ENCODE measurements around the gene DYTN.

Gene DYTN

GRCh38 chr2:206698811-206699210 lies 19.4 kb downstream of the DYTN start:
- no peak for DNase-seq (ENCODE audit: low spot score)

- DNase-seq (ENCODE audit: low spot score), result no peak
These were observed 21.3 kb downstream of the DYTN start for GRCh38 chr2:206696910-206697309.

- peak; percentile 35 for DNase-seq (ENCODE audit: low spot score)
These were observed 24.6 kb downstream of the DYTN start for GRCh38 chr2:206693399-206694137.

GRCh38 chr2:206692971-206693370 lies 25.2 kb downstream of the DYTN start:
- DNase-seq (ENCODE audit: low spot score), result no peak

- DNase-seq (ENCODE audit: low spot score), result no peak
These were observed 29.2 kb downstream of the DYTN start for GRCh38 chr2:206688990-206689389.

GRCh38 chr2:206688453-206688852 lies 29.7 kb downstream of the DYTN start:
- no peak for DNase-seq (ENCODE audit: low spot score)

- no peak for DNase-seq (ENCODE audit: low spot score)
These were observed 34.6 kb downstream of the DYTN start for GRCh38 chr2:206683546-206683945.

GRCh38 chr2:206670531-206671319 lies 47.5 kb downstream of the DYTN start:
- no peak for DNase-seq (ENCODE audit: low spot score)

GRCh38 chr2:206665251-206665650 lies 52.9 kb downstream of the DYTN start:
- no peak for DNase-seq (ENCODE audit: low spot score)

- no peak for DNase-seq (ENCODE audit: low spot score)
These were observed 61.1 kb downstream of the DYTN start for GRCh38 chr2:206657087-206657486.

GRCh38 chr2:206647985-206648384 lies 70.2 kb downstream of the DYTN start:
- no peak for DNase-seq (ENCODE audit: low spot score)

GRCh38 chr2:206642075-206643025 lies 75.8 kb downstream of the DYTN start, which contains the start of gene FAM237A:
Gene FAM237A, plus strand, starts transcription at chr2:206642487. Its CDS starts 1,750 bp downstream, at chr2:206644237.
- no peak for DNase-seq (ENCODE audit: low spot score)

GRCh38 chr2:206641226-206641625 lies 77.0 kb downstream of the DYTN start:
- DNase-seq (ENCODE audit: low spot score), result no peak

GRCh38 chr2:206639636-206640035 lies 78.6 kb downstream of the DYTN start:
- DNase-seq (ENCODE audit: low spot score), result no peak

GRCh38 chr2:206635015-206635414 lies 83.2 kb downstream of the DYTN start:
- DNase-seq (ENCODE audit: low spot score), result no peak

- DNase-seq (ENCODE audit: low spot score), result no peak
These were observed 86.9 kb downstream of the DYTN start for GRCh38 chr2:206631340-206631739.

- DNase-seq (ENCODE audit: low spot score), result no peak
These were observed 90.6 kb downstream of the DYTN start for GRCh38 chr2:206627632-206628031.

GRCh38 chr2:206626108-206626507 lies 92.1 kb downstream of the DYTN start:
- no peak for DNase-seq (ENCODE audit: low spot score)

- DNase-seq (ENCODE audit: low spot score), result no peak
These were observed 99.2 kb downstream of the DYTN start for GRCh38 chr2:206619011-206619410.

GRCh38 chr2:206616151-206616550 lies 102.0 kb downstream of the DYTN start:
- DNase-seq (ENCODE audit: low spot score), result no peak

GRCh38 chr2:206615417-206616089 lies 102.6 kb downstream of the DYTN start:
- no peak for DNase-seq (ENCODE audit: low spot score)

GRCh38 chr2:206614811-206615210 lies 103.4 kb downstream of the DYTN start:
- no peak for DNase-seq (ENCODE audit: low spot score)
